Right lobe of liver (tissue), 4 donors: Measurements from ENCODE around the gene PRR36.

ENCODE experiments used
- CTCF ChIP-seq, 4 donors: fragments of 200-600 bp in 3 of 4; fragments of 450-650 bp in 1 of 4; IDR thresholded peaks; one replicate each; pipeline versions ENCODE4 v1.5.1 to v1.8.0; 2016 to 2022; ENCODE audit warnings: antibody characterized with exemption in 4 of 4, mild to moderate bottlenecking in 2 of 4
- POLR2A ChIP-seq: fragments of 450-650 bp; IDR thresholded peaks from one replicate; pipeline ENCODE4 v1.6.1; 2017; ENCODE audit warnings: antibody characterized with exemption, mild to moderate bottlenecking
- donor health status: DM: no; HTN: no; CAD: no.
- donor health status: DM: no; HTN: no; CAD: no.
- donor health status: DM: no; HTN: yes; CAD: no.

DNA sequence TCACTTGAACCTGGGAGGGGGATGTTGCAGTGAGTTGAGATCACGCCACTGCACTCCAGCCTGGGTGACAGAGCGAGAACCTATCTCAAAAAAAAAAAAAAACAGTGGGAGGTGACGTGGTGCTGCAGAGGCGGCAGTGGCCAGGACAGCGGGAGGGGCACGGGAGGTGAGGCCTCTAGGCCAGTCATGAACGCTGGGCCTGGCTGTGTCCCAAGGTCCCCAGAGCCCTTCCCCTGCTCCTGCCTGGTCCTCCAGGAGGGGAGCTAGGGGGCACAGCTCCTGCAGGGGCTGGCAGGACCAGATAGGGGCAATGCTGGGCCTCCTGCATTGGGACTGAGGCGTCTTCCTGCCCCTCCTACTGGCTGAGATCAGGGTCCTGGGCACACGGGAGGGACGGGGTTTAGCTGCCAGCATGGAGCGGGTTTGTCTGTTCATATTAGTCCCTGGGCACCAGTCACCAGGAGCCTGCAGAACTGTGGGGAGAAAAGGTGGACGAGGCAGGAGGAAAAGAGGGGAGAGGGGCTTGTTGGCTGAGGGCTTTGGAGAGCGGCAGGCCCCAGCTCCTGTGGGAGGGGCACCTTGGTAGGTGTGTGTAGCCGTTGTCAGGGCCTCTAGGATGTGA lies 34.0 kb upstream of the PRR36 start:
- TF ChIP-seq CTCF (IDR thresholded peaks at IDR 0.05), result no peak
- no peak for TF ChIP-seq POLR2A
